Activated CD8-positive, alpha-beta T cell treated with anti-CD3 and anti-CD28 coated beads for 36 hours (primary cell): ENCODE measurements around the gene EFHD1. TPM values are rescaled to one million over a fixed set of nuclear protein-coding genes. Genes with fewer than 3 reads are reported as not detected.
"Not testable (repeated sequence)": the region's sequence is repeated elsewhere in the genome, so short reads cannot be mapped to it uniquely, and the experiment has no call there.

Experiments
- ATAC-seq: fragments of 200-7000 bp; cut with Tn5 transposase; one replicate; pipeline ENCODE4 v1.10.0; 2021; ENCODE audit warnings: mild to moderate bottlenecking, moderate library complexity
- CTCF ChIA-PET: fragments of 350-600 bp; sonication (Branson Sonifier 250); formaldehyde crosslinking; loops from one replicate; lab custom pipeline; 2021; ENCODE audit warnings: antibody characterized with exemption; lab: Charles Lee
- POLR2A ChIA-PET: fragments of 350-600 bp; sonication (Branson Sonifier 250); formaldehyde crosslinking; loops from one replicate; lab custom pipeline; 2021; ENCODE audit warnings: antibody characterized with exemption; lab: Charles Lee
- DNase-seq: peaks from one replicate; pipeline ENCODE4 v3.0.0-alpha.2; 2020
- H3K27ac Mint-ChIP-seq: one replicate; pipeline ENCODE4 v1.8.0; 2021; ENCODE audit warnings: mild to moderate bottlenecking, mixed read lengths
- H3K27me3 Mint-ChIP-seq: one replicate; pipeline ENCODE4 v1.8.0; 2021; ENCODE audit warnings: mixed read lengths
- H3K36me3 Mint-ChIP-seq: one replicate; pipeline ENCODE4 v1.8.0; 2021; ENCODE audit warnings: low read depth, mixed read lengths
- H3K4me1 Mint-ChIP-seq: one replicate; pipeline ENCODE4 v1.8.0; 2021; ENCODE audit warnings: low read depth, mixed read lengths
- H3K4me3 Mint-ChIP-seq: one replicate; pipeline ENCODE4 v1.8.0; 2021; ENCODE audit warnings: mild to moderate bottlenecking, moderate library complexity, mixed read lengths
- H3K9me3 Mint-ChIP-seq: one replicate; pipeline ENCODE4 v1.8.0; 2021; ENCODE audit warnings: mixed read lengths
- CTCF ChIP-seq: fragments of 200-600 bp; IDR thresholded peaks from one replicate; pipeline ENCODE4 v1.8.0; 2022; ENCODE audit warnings: antibody characterized with exemption, mild to moderate bottlenecking
- intact Hi-C: fragments of 100-400 bp; cut with micrococcal nuclease; formaldehyde crosslinking; loops from one replicate; pipeline ENCODE4 v1.10.0; 2022
- total RNA-seq, 2 experiments: library from RNA; stranded (reverse); gene quantifications; one replicate each; pipeline ENCODE4 v1.2.3, GENCODE V29; 2021

EFHD1 gene
- total RNA-seq, 2 experiments from 2014 or later: 0.70 to 1.2 TPM

DNA sequence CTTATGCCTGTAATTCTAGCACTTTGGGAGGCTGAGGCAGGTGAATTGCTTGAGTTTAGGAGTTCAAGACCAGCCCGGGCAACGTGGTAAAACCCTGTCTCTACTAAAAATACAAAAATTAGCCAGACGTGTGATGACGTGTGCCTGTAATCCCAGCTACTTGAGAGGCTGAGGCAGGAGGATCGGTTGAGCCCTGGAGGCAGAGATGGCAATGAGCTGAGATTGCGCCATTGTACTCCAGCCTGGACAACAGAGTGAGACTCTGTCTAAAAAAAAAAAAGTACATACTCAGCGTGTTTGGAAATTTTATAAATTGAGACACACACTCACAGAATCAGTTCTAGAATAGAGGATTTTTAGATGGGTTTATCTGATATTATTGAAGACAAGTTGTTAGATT lies 46.6 kb downstream of the EFHD1 start:
- ChIA-PET CTCF (interaction anchor here (1.4 kb wide), 1 partner anchor 17 kb away, joined by 3 read pairs; the partner anchor contains the start of gene GIGYF2), POLR2A (no interaction called here)
- Mint-ChIP-seq H3K27me3 (peaks cover 10% of the 10 kb centered on the region), H3K4me1 (peaks cover 4% of the 10 kb centered on the region), H3K36me3 (no peaks in the 10 kb centered on the region), H3K27ac (no peak overlapping the region), H3K4me3 (no peak overlapping the region), H3K9me3 (no peaks in the 10 kb centered on the region)
- DNase-seq: no peak
- TF ChIP-seq CTCF: no peak
- intact Hi-C loops: no loop called here
- ATAC-seq: no peak

DNA sequence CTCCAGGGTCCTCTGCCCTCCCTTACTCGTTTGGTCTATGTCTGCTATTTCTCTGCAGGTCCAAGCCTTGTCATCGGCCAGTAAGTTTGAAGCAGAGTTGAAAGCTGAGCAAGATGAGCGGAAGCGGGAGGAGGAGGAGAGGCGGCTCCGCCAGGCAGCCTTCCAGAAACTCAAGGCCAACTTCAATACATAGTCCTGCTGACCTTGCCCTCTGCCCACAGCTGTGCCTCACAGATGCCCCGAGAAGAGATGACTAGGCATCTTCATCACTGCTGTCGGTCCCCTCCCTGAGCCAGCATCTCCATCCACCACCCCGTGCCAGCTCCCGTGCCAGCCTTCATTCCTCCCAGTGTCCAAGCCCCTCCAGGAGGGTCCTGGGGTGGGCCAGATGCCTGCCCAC lies 48.1 kb downstream of the EFHD1 start:
- ChIA-PET POLR2A (interaction anchor here (1.1 kb wide), 1 partner anchor 76 kb away, joined by 3 read pairs; no protein-coding TSS in a partner anchor), CTCF (no interaction called here)
- no peak for TF ChIP-seq CTCF
- no peak for DNase-seq
- no peak overlapping the region for H3K27ac Mint-ChIP-seq
- no peaks in the 10 kb centered on the region for H3K9me3 Mint-ChIP-seq
- no peak overlapping the region for H3K4me3 Mint-ChIP-seq
- intact Hi-C loops: no loop called here
- peaks cover under 1% of the 10 kb centered on the region for H3K4me1 Mint-ChIP-seq
- no peaks in the 10 kb centered on the region for H3K36me3 Mint-ChIP-seq
- ATAC-seq: no peak
- peaks cover 10% of the 10 kb centered on the region for H3K27me3 Mint-ChIP-seq

- Mint-ChIP-seq H3K27ac (no peak overlapping the region), H3K9me3 (no peaks in the 10 kb centered on the region), H3K36me3 (no peaks in the 10 kb centered on the region), H3K4me1 (no peaks in the 10 kb centered on the region), H3K4me3 (no peak overlapping the region), H3K27me3 (peaks cover 10% of the 10 kb centered on the region)
- DNase-seq (no peak), ATAC-seq (no peak)
- ChIA-PET CTCF (interaction anchor here (1.3 kb wide), 1 partner anchor 72 kb away, joined by 5 read pairs; no protein-coding TSS in a partner anchor), POLR2A (no interaction called here)
- intact Hi-C loops: no loop called here
- TF ChIP-seq CTCF: no peak
These were observed 50.0 kb downstream of the EFHD1 start for GRCh38 chr2:232683368-232683767.

DNA sequence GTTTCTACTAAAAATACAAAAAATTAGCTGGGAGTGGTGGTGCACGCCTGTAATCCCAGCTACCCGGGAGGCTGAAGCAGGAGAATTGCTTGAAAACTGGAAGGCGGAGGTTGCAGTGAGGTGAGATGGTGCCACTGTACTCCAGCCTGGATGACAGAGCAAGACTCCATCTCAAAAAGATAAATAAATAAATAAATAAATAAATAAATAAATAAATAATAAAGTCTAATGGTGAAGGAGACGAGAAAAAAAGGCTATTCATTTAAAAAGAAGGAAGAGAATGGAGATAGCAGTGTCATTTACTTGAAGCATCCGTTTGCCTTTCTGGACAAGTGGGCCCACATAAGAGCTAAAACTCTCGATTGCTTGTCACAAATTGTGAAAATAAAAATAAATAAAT lies 52.0 kb downstream of the EFHD1 start:
- CTCF ChIA-PET, H3K27ac Mint-ChIP-seq, H3K4me3 Mint-ChIP-seq, DNase-seq, H3K4me1 Mint-ChIP-seq, H3K36me3 Mint-ChIP-seq, ATAC-seq, H3K9me3 Mint-ChIP-seq, H3K27me3 Mint-ChIP-seq, intact Hi-C loops: not testable (repeated sequence)
- POLR2A ChIA-PET: interaction anchor here (1.2 kb wide), 1 partner anchor 105 kb away, joined by 5 read pairs; no protein-coding TSS in a partner anchor

- Mint-ChIP-seq H3K27me3 (no peaks in the 10 kb centered on the region), H3K9me3 (no peaks in the 10 kb centered on the region), H3K36me3 (no peaks in the 10 kb centered on the region), H3K4me3 (no peak overlapping the region), H3K4me1 (no peaks in the 10 kb centered on the region), H3K27ac (no peak overlapping the region)
- ChIA-PET CTCF (no interaction called here), POLR2A (interaction anchor here (0.9 kb wide), 1 partner anchor 9 kb away, joined by 3 read pairs; no protein-coding TSS in a partner anchor)
- TF ChIP-seq CTCF: no peak
- intact Hi-C loops: no loop called here
- DNase-seq (no peak), ATAC-seq (no peak)
These were observed 54.2 kb downstream of the EFHD1 start for GRCh38 chr2:232687382-232688160.
